NCI-H1092 (cell line): ENCODE data around the gene TERT.

ENCODE experiments used
- DNase-seq: peaks from one replicate; lab custom pipeline; 2025; lab: John Stamatoyannopoulos, UW

The TERT gene

GRCh38 chr5:1259806-1260480, 34.9 kb downstream of the TERT start:
- no peak for DNase-seq

DNA sequence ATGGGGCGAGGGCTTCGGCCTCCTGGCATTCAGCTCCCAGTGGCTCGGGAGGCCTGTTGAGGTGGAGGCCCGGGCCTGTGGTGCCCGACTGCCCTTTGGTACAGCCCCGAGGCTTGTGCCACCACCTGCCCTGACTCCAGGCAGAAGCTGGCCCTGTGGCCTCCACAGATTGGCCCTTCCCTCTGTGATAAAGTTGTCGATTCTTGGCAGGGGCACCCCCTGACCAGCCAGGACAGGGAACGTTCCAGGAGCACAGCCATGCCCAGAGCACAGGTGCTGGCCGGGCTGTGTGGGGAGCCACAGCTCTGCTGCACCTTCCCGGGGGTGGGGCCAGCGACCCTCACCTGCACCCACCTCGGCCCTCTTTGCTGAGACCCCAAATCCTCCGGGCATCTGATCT, 37.0 kb downstream of the TERT start:
- no peak for DNase-seq

DNA sequence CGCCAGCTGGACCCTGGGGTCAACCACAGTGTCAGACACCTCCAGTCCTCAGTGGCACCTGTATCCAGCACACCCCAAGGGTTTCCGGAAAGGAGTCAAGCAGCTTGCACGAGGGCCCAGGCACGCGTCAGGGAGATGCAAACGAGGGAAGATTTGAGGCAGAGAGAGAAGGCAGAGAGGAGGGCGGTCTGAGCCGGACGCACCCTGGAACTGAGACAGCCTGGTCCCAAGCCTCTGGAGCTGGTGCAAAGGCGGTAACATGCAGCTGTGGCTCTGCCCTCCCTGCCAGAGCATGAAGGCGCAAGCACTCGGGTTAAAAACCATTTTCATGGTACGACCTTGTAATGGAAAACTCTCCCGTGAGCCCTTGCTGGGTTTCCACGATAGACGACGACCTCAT, 37.5 kb downstream of the TERT start:
- DNase-seq, result no peak

DNA sequence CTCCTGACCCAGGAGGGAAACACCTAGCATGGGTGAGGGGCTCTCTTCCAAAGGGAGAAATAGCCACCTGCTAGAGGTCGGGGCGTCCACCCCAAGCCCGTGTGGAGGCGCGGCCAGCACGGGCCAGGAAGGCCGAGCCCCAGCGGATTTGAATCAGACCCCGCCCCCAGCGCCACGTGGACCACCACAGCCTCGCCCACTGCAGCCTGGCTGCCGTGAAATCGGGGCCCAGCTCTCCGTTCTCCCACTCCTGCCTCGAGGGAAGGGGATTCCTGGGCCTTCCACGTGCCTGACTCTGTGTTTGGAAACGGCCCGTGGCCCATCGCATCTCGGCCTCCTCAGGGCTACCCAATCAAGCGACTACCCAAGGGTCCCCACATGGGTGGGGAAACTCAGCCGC, 38.1 kb downstream of the TERT start:
- DNase-seq, result no peak

DNA sequence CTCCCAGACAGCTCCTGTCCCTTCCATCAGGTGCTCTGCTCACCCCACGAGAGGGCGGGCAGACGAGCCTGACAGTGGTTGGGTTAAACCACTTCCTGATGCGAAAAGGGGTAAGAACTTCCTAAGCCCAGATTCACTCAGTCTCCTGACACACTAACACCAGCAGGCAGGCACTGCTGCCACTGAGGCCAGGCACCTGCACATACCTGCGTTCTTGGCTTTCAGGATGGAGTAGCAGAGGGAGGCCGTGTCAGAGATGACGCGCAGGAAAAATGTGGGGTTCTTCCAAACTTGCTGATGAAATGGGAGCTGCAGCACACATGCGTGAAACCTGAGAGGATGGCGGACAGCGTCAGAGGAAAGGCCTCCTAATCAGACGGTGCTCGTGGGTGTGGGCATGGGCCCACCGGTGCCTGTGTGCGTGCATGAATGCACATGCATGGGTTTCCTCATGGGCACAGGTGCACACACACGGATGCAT, 39.7 kb downstream of the TERT start:
- no peak for DNase-seq

GRCh38 chr5:1254196-1254595, 40.7 kb downstream of the TERT start:
- no peak for DNase-seq

- DNase-seq, result no peak
Measured at GRCh38 chr5:1253456-1254105, 41.3 kb downstream of the TERT start.

GRCh38 chr5:1252681-1253080, 42.2 kb downstream of the TERT start:
- no peak for DNase-seq

DNA sequence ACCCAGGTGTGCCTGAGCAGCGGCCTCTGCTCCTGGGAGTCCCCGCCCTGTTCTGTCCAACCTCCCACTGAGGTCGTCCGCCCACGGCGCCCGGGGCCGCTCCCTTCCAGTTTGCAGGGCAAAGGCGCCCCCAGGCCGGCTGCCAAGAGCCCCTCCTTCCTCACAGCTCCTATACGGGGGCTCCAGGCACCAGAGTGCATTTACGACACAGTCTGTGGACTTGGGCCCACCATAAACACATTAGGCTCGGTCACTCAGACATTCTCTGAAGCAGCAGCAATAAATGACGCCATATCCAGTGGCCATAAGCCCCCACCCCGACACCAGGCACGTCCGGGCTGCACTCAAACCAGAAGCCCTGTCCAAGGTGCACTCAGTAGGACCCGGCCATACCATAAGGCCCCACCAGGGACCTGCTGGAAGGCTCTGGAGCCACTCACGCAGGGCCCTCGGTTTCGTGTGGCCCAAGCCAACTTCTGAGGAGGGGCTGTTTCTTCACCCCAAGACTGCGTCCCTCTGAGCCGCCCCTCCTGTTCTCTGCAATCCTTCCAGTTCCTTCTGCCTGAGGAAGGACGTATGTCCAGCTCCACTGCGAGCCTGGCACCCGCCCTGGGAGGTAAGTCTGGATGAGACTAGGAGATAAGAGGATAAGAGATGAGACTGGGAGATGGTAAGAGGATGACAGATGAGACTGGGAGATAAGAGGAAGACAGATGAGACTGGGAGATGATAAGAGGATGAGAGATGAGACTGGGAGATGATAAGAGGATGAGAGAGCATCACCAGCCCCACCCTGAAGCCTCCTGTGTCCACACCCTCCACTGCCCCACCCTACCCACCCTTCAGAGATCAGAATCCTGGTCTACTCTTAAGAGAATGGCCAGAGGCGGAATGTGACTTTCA, 42.9 kb downstream of the TERT start:
- DNase-seq, result no peak

GRCh38 chr5:1249366-1250280, 45.2 kb downstream of the TERT start:
- no peak for DNase-seq

DNA sequence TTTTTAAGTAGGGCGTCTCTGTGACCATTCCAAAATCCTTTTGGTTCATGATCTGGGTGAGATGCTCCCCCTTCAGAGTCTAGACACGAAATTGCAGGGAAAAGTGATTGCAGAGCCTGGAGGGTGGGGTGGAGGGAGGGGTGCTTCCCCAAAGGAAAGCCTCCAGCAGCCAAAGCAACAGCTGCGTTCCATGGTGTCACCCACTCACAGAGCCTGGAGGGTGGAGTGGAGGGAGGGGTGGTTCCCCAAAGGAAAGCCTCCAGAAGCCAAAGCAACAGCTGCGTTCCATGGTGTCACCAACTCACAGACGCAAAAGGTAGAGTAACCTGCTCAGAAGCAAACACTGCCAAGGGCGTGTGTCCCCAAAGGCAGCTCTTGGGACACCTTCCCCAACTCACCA, 47.1 kb downstream of the TERT start:
- DNase-seq, result no peak

DNA sequence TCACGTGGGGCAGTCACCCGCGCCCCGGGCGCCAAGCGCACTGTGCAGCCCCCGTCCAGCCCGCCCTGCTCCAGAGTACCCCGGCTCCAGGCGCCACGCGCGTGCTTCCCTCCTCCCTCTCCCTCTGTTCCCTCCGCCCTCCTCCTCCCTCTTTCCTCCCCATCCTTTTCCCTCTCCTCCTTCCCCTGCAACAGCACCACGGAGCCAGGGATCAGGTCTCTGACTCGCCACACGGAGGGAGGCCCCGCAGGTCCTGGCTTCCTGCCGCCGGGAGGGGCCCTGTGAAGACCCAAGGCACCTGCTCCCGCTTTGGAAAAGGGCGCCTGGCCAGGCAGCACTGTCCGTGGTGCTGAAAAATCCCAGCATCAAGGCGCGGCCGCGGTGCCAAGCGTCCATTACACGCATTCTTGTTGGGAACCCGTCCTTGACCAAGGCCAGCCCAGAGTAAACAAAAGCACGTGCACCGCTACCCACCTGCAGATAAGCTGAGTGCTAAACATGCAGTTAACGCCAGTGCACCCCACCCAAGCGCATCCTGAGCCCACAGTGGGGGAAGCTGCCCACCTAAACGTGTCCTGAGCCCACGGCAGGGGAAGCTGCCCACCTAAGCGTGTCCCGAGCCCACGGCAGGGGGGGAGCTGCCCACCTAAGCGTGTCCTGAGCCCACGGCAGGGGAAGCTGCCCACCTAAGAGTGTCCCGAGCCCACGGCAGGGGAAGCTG, 48.0 kb downstream of the TERT start:
- peak; percentile 56 for DNase-seq

DNA sequence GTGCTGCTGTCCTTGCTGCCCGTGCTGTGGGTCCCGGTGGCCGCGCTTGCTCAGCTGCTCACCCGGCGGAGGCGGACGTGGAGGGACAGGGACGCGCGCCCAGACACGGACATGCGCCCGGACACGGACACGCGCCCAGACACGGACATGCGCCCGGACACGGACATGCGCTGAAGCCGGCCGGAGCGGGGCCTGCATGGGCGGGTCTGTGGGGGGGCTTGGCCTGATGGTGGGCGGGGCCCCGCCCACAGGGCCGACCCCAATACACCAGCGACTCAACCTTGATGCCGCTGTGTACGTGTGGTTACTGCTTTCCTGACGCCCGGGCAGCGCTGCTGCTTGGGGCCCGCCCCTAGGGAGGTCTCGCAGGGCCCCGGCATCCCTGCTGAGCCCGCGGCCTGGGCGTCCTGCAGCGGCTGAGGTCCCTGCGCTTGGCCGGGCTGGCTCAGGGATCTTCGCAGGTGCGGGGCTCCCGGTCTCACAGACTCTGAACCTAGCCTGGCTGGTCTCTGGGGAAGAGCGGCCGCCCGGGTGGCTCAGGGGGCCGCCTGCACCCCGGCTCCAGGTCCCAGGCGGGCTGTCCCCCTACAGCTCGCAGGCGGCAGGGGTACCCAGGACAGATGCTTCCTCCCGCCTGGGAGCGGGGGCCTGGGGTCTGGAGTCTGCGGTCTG, 48.8 kb downstream of the TERT start:
- no peak for DNase-seq

DNA sequence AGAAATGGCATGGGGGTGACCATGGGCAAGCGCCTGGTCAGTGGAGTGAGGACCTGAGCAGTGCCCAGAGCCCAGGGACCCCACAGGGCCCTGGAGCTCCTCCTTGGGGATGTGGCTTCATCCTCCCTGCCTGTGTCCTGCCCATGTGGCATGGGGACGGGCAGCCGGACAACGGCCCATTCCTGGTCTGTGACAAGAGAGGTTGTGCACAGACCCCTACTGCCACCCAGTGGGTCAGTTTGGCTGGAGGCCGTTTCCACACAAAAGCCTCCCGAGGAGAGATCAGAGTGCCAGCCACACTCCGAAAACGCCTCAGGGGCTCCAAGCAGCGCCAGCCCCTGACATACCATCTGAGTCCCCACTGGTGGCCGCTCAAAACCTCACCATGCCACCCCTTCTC, 49.9 kb downstream of the TERT start:
- DNase-seq, result no peak

DNA sequence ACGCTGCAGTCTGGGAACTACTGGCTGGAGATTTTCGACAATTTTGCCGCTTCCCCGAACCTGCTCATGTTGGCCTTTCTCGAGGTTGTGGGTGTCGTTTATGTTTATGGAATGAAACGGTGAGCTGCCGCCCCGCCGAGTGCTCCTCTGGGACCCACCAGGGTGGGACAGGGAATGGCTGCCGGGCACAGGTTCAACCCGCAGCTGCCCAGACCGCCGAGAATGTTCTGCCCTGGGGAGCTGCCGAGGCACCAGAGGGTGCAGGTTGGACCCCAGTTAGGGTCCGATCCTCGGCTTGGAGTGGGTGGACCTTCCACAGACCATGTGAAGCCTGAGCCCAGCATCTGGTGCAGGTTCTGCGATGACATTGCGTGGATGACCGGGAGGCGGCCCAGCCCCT, 50.6 kb downstream of the TERT start:
- DNase-seq, result no peak

DNA sequence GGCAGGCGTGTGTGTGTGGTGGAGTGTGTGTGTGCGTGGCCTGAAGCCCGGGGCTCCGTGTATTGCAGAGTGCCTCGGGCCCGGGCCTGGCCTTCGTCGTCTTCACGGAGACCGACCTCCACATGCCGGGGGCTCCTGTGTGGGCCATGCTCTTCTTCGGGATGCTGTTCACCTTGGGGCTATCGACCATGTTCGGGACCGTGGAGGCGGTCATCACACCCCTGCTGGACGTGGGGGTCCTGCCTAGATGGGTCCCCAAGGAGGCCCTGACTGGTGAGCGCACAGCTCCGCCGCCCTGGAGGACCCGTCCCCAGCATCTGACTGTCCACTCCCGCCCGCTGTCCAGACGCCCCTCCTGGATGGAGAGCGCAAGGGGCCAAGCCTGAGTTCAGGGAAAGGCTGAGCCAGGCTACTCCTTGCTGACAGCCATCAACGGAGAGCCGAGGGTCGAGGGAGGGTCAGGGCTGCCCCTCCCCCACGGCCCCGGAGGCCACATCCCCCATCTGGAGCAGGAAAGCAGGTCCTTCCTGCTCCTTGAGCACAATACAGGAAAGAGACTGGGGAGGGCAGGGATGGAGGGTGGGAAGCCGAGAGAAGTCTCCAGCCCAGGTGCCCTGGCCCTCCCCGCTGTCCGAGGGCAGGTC, 51.3 kb downstream of the TERT start:
- no peak for DNase-seq

- DNase-seq, result no peak
Measured at GRCh38 chr5:1242733-1243486, 52.0 kb downstream of the TERT start.

DNA sequence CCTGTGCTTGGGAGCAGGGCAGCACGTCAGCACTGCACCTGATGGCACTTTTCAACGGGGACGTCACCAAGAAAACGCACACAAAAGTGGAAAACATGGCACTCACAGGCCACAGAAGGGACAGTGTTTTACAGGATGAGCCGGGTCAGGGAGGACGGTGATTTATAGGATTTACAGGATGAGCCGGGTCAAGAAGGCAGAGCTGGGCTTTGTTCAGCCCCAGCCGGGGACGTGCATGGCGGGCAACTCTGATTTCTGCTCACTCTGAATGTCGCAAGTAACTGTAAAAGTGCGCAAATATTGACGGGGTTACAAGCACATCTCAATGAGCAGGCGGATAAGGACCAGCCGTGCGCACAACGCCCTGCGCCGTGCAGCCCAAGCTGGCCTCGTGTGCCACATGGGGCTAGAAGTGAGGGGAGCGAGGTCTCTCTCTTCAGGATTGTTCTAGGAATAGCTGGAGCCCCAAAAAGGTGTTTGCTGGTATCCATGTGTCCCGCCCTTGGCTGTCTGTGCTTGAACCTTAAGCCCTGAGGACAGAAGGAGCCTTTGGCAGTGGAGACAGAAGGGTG, 53.3 kb downstream of the TERT start:
- no peak for DNase-seq
